Glutamatergic neuron (in vitro differentiated cells): ENCODE data around the gene MRPL17. TPM values are rescaled to one million over a fixed set of nuclear protein-coding genes. Genes with fewer than 3 reads are reported as not detected.

Experiments
- DNase-seq: peaks from one replicate; pipeline ENCODE4 v3.0.0; 2022
- H3K27ac Mint-ChIP-seq: one replicate; pipeline ENCODE4 v1.8.0; 2020; ENCODE audit warnings: mild to moderate bottlenecking, mixed read lengths, inconsistent platforms; ENCODE audit not compliant: unreplicated experiment
- H3K27me3 Mint-ChIP-seq: one replicate; pipeline ENCODE4 v1.8.0; 2020; ENCODE audit warnings: mild to moderate bottlenecking, moderate library complexity, mixed read lengths, inconsistent platforms; ENCODE audit not compliant: unreplicated experiment
- H3K36me3 Mint-ChIP-seq: one replicate; pipeline ENCODE4 v1.8.0; 2020; ENCODE audit warnings: mild to moderate bottlenecking, mixed read lengths, inconsistent platforms; ENCODE audit not compliant: unreplicated experiment
- H3K4me1 Mint-ChIP-seq: one replicate; pipeline ENCODE4 v1.8.0; 2020; ENCODE audit warnings: mild to moderate bottlenecking, low read depth, mixed read lengths, inconsistent platforms; ENCODE audit not compliant: unreplicated experiment
- H3K4me3 Mint-ChIP-seq: one replicate; pipeline ENCODE4 v1.8.0; 2020; ENCODE audit warnings: mild to moderate bottlenecking, mixed read lengths, inconsistent platforms; ENCODE audit not compliant: unreplicated experiment
- H3K9me3 Mint-ChIP-seq: one replicate; pipeline ENCODE4 v1.8.0; 2020; ENCODE audit warnings: mild to moderate bottlenecking, moderate library complexity, mixed read lengths, inconsistent platforms; ENCODE audit not compliant: unreplicated experiment
- CTCF ChIP-seq: fragments of 200-600 bp; sonication (generic); IDR thresholded peaks from one replicate; pipeline ENCODE4 v1.5.0; 2021; ENCODE audit not compliant: partially characterized antibody, unreplicated experiment
- total RNA-seq: library from RNA; stranded (reverse); fragmentation: NEBNext Ultra II Directional; extraction: Animal tissue kit (Norgen Biotek cat#: 25700); gene quantifications from one replicate; pipeline ENCODE4 v1.2.1, GENCODE V29; 2021; ENCODE audit not compliant: unreplicated experiment

The MRPL17 gene
- total RNA-seq, 1 donor from 2014 or later: 23.3 TPM

- Mint-ChIP-seq H3K27ac (no peak overlapping the region), H3K27me3 (peaks cover 6% of the 10 kb centered on the region), H3K36me3 (no peaks in the 10 kb centered on the region), H3K9me3 (peaks cover 3% of the 10 kb centered on the region), H3K4me3 (peak overlapping the region; percentile 61), H3K4me1 (peaks cover 4% of the 10 kb centered on the region)
- DNase-seq: no peak
- TF ChIP-seq CTCF: no peak
Observed at GRCh38 chr11:6657346-6657745, 25.8 kb downstream of the MRPL17 start.

GRCh38 chr11:6656936-6657335, 26.2 kb downstream of the MRPL17 start:
- peak overlapping the region; percentile 61 for H3K4me3 Mint-ChIP-seq
- no peak for DNase-seq
- H3K27ac Mint-ChIP-seq: peak overlapping the region; percentile 18
- TF ChIP-seq CTCF: no peak
- peaks cover 3% of the 10 kb centered on the region for H3K9me3 Mint-ChIP-seq
- H3K36me3 Mint-ChIP-seq: no peaks in the 10 kb centered on the region
- H3K27me3 Mint-ChIP-seq: peaks cover 6% of the 10 kb centered on the region
- H3K4me1 Mint-ChIP-seq: peaks cover 4% of the 10 kb centered on the region

- Mint-ChIP-seq H3K36me3 (no peaks in the 10 kb centered on the region), H3K4me3 (peak overlapping the region; percentile 61), H3K9me3 (peaks cover 3% of the 10 kb centered on the region), H3K4me1 (peaks cover 4% of the 10 kb centered on the region), H3K27ac (peak overlapping the region; percentile 85), H3K27me3 (peaks cover 6% of the 10 kb centered on the region)
- no peak for TF ChIP-seq CTCF
- no peak for DNase-seq
Observed at GRCh38 chr11:6656584-6656915, 26.6 kb downstream of the MRPL17 start.

- Mint-ChIP-seq H3K4me3 (peak within 1 kb of the TSS; percentile 61), H3K27me3 (peaks cover 6% of the 10 kb centered on the region), H3K27ac (peak within 1 kb of the TSS; percentile 85), H3K9me3 (peaks cover 3% of the 10 kb centered on the region), H3K4me1 (peaks cover 4% of the 10 kb centered on the region), H3K36me3 (no peaks in the 10 kb centered on the region)
- peak; percentile 72 for DNase-seq
- no peak for TF ChIP-seq CTCF
Observed at GRCh38 chr11:6655790-6656583, 27.2 kb downstream of the MRPL17 start, which contains the start of gene DCHS1. TSS of gene DCHS1 (minus strand) at chr11:6655809. CDS start at chr11:6641613, 14,196 bp downstream.
